MM.1S (cell line): ENCODE measurements around the gene LRFN2.

ENCODE experiments used
- CTCF ChIP-seq: fragments of 300-600 bp; sonication (generic); IDR thresholded peaks from 2 replicates; pipeline ENCODE4 v1.5.1; 2016; ENCODE audit warnings: antibody characterized with exemption, low read length, mixed read lengths
- EZH2 ChIP-seq: fragments of 300-600 bp; sonication (generic); optimal IDR thresholded peaks from 2 replicates; pipeline ENCODE3; 2017; ENCODE audit warnings: low read depth, mild to moderate bottlenecking, antibody characterized with exemption, low read length, mixed read lengths

GRCh38 chr6:40620574-40621240, 33.5 kb upstream of the LRFN2 start:
- TF ChIP-seq CTCF (no peak), EZH2 (no peak)
